ENCODE results near the gene LAMA2. TPM values are rescaled to one million over a fixed set of nuclear protein-coding genes. Genes with fewer than 3 reads are reported as not detected.

LAMA2 gene
- total and polyA plus RNA-seq, 2 of the 13 experiments (the other 11 are each of a cell fraction or from before 2014, with no cell fraction given): 0.11 to 0.28 TPM

GRCh38 chr6:128930321-128930720 lies 47.4 kb downstream of the LAMA2 start:
- no peak overlapping the region for H2AFZ ChIP-seq (ENCODE audit: low read length)
- intact Hi-C loops (cut with micrococcal nuclease; ENCODE audit: unreplicated experiment) (no loop called here), in situ Hi-C loops (cut with HindIII; ENCODE audit: extremely low pct_ligation_motif_present, low pct_unique_long_range_greater_than_20kb) (no loop called here)
- BruUV-seq (replicated peaks): no TSS peak
- FAIRE-seq: no peak
- no peak for ATAC-seq
- H3K36me3 ChIP-seq (replicated peaks in 1 of 2; ENCODE audit: control insufficient read depth in 1 of 2, insufficient read depth in 2 of 2, low read length in 2 of 2): no peaks in the 10 kb centered on the region
- WGBS (ENCODE audit: low lambda C conversion rate): 5% methylated on average over 5 of the region's 5 CpGs
- H3K79me2 ChIP-seq (ENCODE audit: insufficient read depth, low read length): no peaks in the 10 kb centered on the region
- no peak for DNase-seq (ENCODE audit: low spot score)
- H3K27ac ChIP-seq (ENCODE audit: extremely low read length, insufficient read depth, low read length): no peak overlapping the region
- H3K27me3 ChIP-seq (ENCODE audit: control insufficient read depth in 1 of 2, insufficient read depth in 2 of 2, low read length in 2 of 2): peaks cover 0 to 3% of the 10 kb centered on the region in 2 experiments; a peak in 1 of 5 replicates
- no peak overlapping the region for H3K4me2 ChIP-seq (ENCODE audit: low read depth, low read length)
- H3K9ac ChIP-seq (ENCODE audit: insufficient read depth, low read depth, low read length): no peak overlapping the region
- TF ChIP-seq ZNF350 (CRISPR knock-in tag; IDR thresholded peaks at IDR 0.05; ENCODE audit: borderline replicate concordance, low read depth) (no peak), GATAD1 (CRISPR knock-in tag; IDR thresholded peaks at IDR 0.05) (no peak)
- CTCF ChIA-PET (ENCODE audit: low intra/inter-chr PET ratio, low total read pairs): no interaction called here
- H3K4me1 ChIP-seq (ENCODE audit: insufficient read depth, low read length): no peaks in the 10 kb centered on the region
- H3K4me3 ChIP-seq (replicated peaks in 1 of 3; ENCODE audit: insufficient read depth in 1 of 3, low read depth in 2 of 3, low read length in 3 of 3): no peak overlapping the region
- H3K9me3 ChIP-seq (ENCODE audit: low read length): no peaks in the 10 kb centered on the region
- H4K20me1 ChIP-seq (ENCODE audit: insufficient read depth, low read length): no peaks in the 10 kb centered on the region
- POLR2A ChIA-PET: no interaction called here

DNA sequence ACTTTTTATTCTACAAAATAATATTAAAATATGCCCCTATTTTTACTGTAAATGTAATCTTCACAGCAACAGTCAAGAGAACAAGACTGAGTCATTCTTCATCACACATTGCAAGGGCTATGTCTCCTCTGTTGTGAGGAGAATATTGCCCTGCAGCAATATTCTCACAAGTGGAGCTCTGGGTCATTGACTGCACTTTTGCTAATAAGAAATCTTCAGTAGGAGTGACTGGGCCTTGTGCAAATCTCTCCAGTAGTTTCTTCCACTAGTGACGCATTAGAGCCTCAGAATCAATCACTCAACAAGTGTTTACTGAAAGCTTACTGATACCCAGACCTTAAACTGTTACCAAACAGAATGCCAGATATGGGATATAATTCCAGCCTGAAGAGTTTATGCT lies 49.1 kb downstream of the LAMA2 start:
- ATAC-seq: no peak

More for the DNA sequence above, 49.1 kb downstream of the LAMA2 start:
- in situ Hi-C loops (cut with HindIII; ENCODE audit: extremely low pct_ligation_motif_present, low pct_unique_long_range_greater_than_20kb): no loop called here
- TF ChIP-seq ZNF567 (CRISPR knock-in tag; IDR thresholded peaks at IDR 0.05; ENCODE audit: borderline replicate concordance): no peak
- TF ChIP-seq KMT2B (CRISPR knock-in tag; IDR thresholded peaks at IDR 0.05): no peak
- TF ChIP-seq MTA1 (CRISPR knock-in tag; IDR thresholded peaks at IDR 0.05; ENCODE audit: borderline replicate concordance): no peak
- TF ChIP-seq CENPX (CRISPR knock-in tag; IDR thresholded peaks at IDR 0.05): no peak
- no peak for TF ChIP-seq ZNF180 (CRISPR knock-in tag; IDR thresholded peaks at IDR 0.05; ENCODE audit: borderline replicate concordance, low read depth)
- TF ChIP-seq SP1 (IDR thresholded peaks at IDR 0.05): no peak
- TF ChIP-seq SP1 (CRISPR knock-in tag; IDR thresholded peaks at IDR 0.05): no peak
- TF ChIP-seq SRY (CRISPR knock-in tag; IDR thresholded peaks at IDR 0.05): no peak
- Histone ChIP-seq H3K4me1 (ENCODE audit: insufficient read depth, low read length) (no peaks in the 10 kb centered on the region), H3K4me3 (replicated peaks in 1 of 3; ENCODE audit: insufficient read depth in 1 of 3, low read depth in 2 of 3, low read length in 3 of 3) (no peak overlapping the region), H3K79me2 (ENCODE audit: insufficient read depth, low read length) (no peaks in the 10 kb centered on the region), H2AFZ (ENCODE audit: low read length) (no peak overlapping the region), H3K36me3 (replicated peaks in 1 of 2; ENCODE audit: control insufficient read depth in 1 of 2, insufficient read depth in 2 of 2, low read length in 2 of 2) (no peaks in the 10 kb centered on the region), H3K27me3 (ENCODE audit: control insufficient read depth in 1 of 2, insufficient read depth in 2 of 2, low read length in 2 of 2) (peaks cover 0 to 3% of the 10 kb centered on the region in 2 experiments; a peak in 1 of 5 replicates), H3K9ac (ENCODE audit: insufficient read depth, low read depth, low read length) (no peak overlapping the region), H3K4me2 (ENCODE audit: low read depth, low read length) (no peak overlapping the region), H3K27ac (ENCODE audit: extremely low read length, insufficient read depth, low read length) (no peak overlapping the region), H4K20me1 (ENCODE audit: insufficient read depth, low read length) (no peaks in the 10 kb centered on the region), H3K9me3 (ENCODE audit: low read length) (no peaks in the 10 kb centered on the region)
- POLR2A ChIA-PET: no interaction called here
- CTCF ChIA-PET (ENCODE audit: low intra/inter-chr PET ratio, low total read pairs): no interaction called here
- intact Hi-C loops (cut with micrococcal nuclease; ENCODE audit: unreplicated experiment): no loop called here
- no peak for DNase-seq (ENCODE audit: low spot score)
- BruUV-seq (replicated peaks): no TSS peak
- WGBS (ENCODE audit: low lambda C conversion rate): 0% methylated on average over 1 of the region's 1 CpG
- FAIRE-seq: no peak

Measured in HepG2 (cell line).